ENCODE measurements around the gene CARTPT.

Gene CARTPT

DNA sequence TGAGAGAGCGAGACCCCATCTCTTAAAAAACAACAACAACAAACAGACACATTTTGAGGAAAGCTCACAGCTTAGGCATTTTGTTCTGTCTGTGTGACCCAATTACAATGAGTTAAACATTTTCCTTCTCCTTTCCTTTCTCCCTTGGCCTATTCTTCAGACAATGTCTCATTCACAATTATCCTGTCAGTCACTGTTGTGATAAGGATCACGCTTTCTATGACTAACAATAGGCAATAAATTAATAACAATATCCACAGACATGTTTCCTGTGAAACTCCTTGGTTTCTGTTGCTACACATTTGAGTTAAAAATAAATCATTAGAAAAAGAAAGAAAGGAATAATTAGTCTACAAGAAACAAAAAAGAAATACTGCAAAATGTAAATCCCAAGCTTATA lies 19.8 kb upstream of the CARTPT start:
- H3K9ac ChIP-seq (ENCODE audit: low read length) = no peak overlapping the region

DNA sequence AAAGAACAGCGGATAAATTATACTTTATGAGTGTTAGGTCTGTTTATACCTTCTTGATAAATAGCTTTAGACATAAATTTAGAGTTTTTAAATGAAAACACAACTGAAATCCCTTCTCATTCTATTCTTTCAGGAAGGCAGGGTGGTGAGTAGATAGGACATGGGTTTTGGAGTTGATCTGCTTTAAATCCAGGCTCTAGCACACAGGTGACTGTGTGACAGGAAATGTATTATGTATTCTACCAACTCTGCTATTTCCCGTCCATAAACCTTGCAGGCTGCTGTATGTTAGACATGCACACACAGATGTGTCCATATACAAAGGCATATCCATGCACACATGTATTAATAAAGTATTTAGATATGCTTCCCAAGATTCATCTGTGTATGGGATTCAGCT lies 19.3 kb upstream of the CARTPT start:
- TF ChIP-seq, protein P1, sequence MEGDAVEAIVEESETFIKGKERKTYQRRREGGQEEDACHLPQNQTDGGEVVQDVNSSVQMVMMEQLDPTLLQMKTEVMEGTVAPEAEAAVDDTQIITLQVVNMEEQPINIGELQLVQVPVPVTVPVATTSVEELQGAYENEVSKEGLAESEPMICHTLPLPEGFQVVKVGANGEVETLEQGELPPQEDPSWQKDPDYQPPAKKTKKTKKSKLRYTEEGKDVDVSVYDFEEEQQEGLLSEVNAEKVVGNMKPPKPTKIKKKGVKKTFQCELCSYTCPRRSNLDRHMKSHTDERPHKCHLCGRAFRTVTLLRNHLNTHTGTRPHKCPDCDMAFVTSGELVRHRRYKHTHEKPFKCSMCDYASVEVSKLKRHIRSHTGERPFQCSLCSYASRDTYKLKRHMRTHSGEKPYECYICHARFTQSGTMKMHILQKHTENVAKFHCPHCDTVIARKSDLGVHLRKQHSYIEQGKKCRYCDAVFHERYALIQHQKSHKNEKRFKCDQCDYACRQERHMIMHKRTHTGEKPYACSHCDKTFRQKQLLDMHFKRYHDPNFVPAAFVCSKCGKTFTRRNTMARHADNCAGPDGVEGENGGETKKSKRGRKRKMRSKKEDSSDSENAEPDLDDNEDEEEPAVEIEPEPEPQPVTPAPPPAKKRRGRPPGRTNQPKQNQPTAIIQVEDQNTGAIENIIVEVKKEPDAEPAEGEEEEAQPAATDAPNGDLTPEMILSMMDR (IDR thresholded peaks at IDR 0.05; ENCODE audit: low read length) = no peak
- no peak for TF ChIP-seq EZH2 (IDR thresholded peaks at IDR 0.05; ENCODE audit: borderline replicate concordance, low read length)
- H3K27ac ChIP-seq (ENCODE audit: low read depth, low read length, poor library complexity, severe bottlenecking) = no peak overlapping the region
- no peaks in the 10 kb centered on the region for H3F3A ChIP-seq (ENCODE audit: insufficient read depth, low read length)
- H3K9me3 ChIP-seq (ENCODE audit: low read length) = no peaks in the 10 kb centered on the region
- H2AFZ ChIP-seq (ENCODE audit: low read length) = no peak overlapping the region
- H3K9me2 ChIP-seq (ENCODE audit: low read depth, low read length) = no peaks in the 10 kb centered on the region
- H4K20me1 ChIP-seq (ENCODE audit: insufficient read depth, low read length) = no peaks in the 10 kb centered on the region
- no peak overlapping the region for H3K4me2 ChIP-seq (ENCODE audit: low read length)
- no peak overlapping the region for H3K9ac ChIP-seq (ENCODE audit: low read length)
- no peaks in the 10 kb centered on the region for H3K36me3 ChIP-seq (ENCODE audit: insufficient read depth, low read length)
- H3K4me3 ChIP-seq (ENCODE audit: low read depth, low read length, poor library complexity, severe bottlenecking) = no peak overlapping the region
- no peaks in the 10 kb centered on the region for H3K4me1 ChIP-seq (ENCODE audit: insufficient read depth, low read length, severe bottlenecking)
- no peaks in the 10 kb centered on the region for H3K27me3 ChIP-seq (ENCODE audit: insufficient read depth, low read length)
- H3K79me2 ChIP-seq (ENCODE audit: insufficient read depth, low read length) = no peaks in the 10 kb centered on the region

More for the DNA sequence above, 19.8 kb upstream of the CARTPT start:
- no peak overlapping the region for H3K4me2 ChIP-seq (ENCODE audit: low read length)
- TF ChIP-seq, protein P1 (IDR thresholded peaks at IDR 0.05; ENCODE audit: low read length) = no peak
- no peak overlapping the region for H2AFZ ChIP-seq (ENCODE audit: low read length)
- no peaks in the 10 kb centered on the region for H3K9me3 ChIP-seq (ENCODE audit: low read length)
- no peak overlapping the region for H3K4me3 ChIP-seq (ENCODE audit: low read depth, low read length, poor library complexity, severe bottlenecking)
- H3K27me3 ChIP-seq (ENCODE audit: insufficient read depth, low read length) = no peaks in the 10 kb centered on the region
- no peaks in the 10 kb centered on the region for H3K4me1 ChIP-seq (ENCODE audit: insufficient read depth, low read length, severe bottlenecking)
- H3K79me2 ChIP-seq (ENCODE audit: insufficient read depth, low read length) = no peaks in the 10 kb centered on the region
- H3F3A ChIP-seq (ENCODE audit: insufficient read depth, low read length) = no peaks in the 10 kb centered on the region
- no peaks in the 10 kb centered on the region for H4K20me1 ChIP-seq (ENCODE audit: insufficient read depth, low read length)
- no peaks in the 10 kb centered on the region for H3K9me2 ChIP-seq (ENCODE audit: low read depth, low read length)
- H3K27ac ChIP-seq (ENCODE audit: low read depth, low read length, poor library complexity, severe bottlenecking) = no peak overlapping the region
- no peaks in the 10 kb centered on the region for H3K36me3 ChIP-seq (ENCODE audit: insufficient read depth, low read length)

DNA sequence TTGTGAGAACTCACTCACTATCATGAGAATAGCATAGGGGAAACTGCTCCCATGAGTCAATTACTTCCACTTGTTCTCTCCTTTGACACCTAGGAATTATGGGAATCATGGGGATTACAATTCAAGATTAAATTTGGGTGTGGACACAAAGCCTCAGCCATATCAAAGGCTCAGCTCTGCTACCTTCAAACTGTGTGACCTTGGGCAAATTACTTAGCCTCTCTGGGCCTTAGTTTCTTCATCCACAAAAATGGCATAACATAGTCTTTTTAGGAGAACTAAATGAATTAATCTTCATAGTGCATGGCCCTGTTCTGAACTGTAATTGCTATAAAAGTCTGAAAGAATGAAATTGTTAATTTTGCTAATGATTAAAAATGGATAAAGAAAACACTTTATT lies 18.3 kb upstream of the CARTPT start:
- no peak for TF ChIP-seq EZH2 (IDR thresholded peaks at IDR 0.05; ENCODE audit: borderline replicate concordance, low read length)
- TF ChIP-seq, protein P1 (IDR thresholded peaks at IDR 0.05; ENCODE audit: low read length) = no peak
- Histone ChIP-seq H3K27ac (ENCODE audit: low read depth, low read length, poor library complexity, severe bottlenecking) (no peak overlapping the region), H3F3A (ENCODE audit: insufficient read depth, low read length) (no peaks in the 10 kb centered on the region), H4K20me1 (ENCODE audit: insufficient read depth, low read length) (no peaks in the 10 kb centered on the region), H3K27me3 (ENCODE audit: insufficient read depth, low read length) (no peaks in the 10 kb centered on the region), H3K79me2 (ENCODE audit: insufficient read depth, low read length) (no peaks in the 10 kb centered on the region), H3K9ac (ENCODE audit: low read length) (no peak overlapping the region), H3K36me3 (ENCODE audit: insufficient read depth, low read length) (no peaks in the 10 kb centered on the region), H3K4me3 (ENCODE audit: low read depth, low read length, poor library complexity, severe bottlenecking) (no peak overlapping the region), H3K9me2 (ENCODE audit: low read depth, low read length) (no peaks in the 10 kb centered on the region), H3K4me2 (ENCODE audit: low read length) (no peak overlapping the region), H2AFZ (ENCODE audit: low read length) (no peak overlapping the region), H3K4me1 (ENCODE audit: insufficient read depth, low read length, severe bottlenecking) (no peaks in the 10 kb centered on the region), H3K9me3 (ENCODE audit: low read length) (no peaks in the 10 kb centered on the region)
